Keratinocyte (primary cell): ENCODE results near the gene PRR36. TPM values are rescaled to one million over a fixed set of nuclear protein-coding genes. Genes with fewer than 3 reads are reported as not detected.

ENCODE experiments used
- DNase-seq: peaks from one replicate; pipeline ENCODE4 v3.0.0-alpha.2; 2011; ENCODE audit warnings: low read depth, missing footprints, low spot score
- FAIRE-seq: peaks from 2 replicates; lab custom pipeline; 2011; peaks lifted over from hg19 to GRCh38; lab: Jason Lieb, UNC
- H2AFZ ChIP-seq: 2 replicates; pipeline ENCODE4 v1.6.0; 2012; ENCODE audit warnings: low read length, control low read depth, inconsistent platforms; ENCODE audit not compliant: control insufficient read depth
- H3K27ac ChIP-seq: 2 replicates; pipeline ENCODE4 v1.5.1; 2011; ENCODE audit warnings: low read length; ENCODE audit not compliant: control insufficient read depth, insufficient read depth
- H3K27me3 ChIP-seq: 3 replicates; pipeline ENCODE4 v1.6.0; 2011; ENCODE audit warnings: low read length; ENCODE audit not compliant: control insufficient read depth, insufficient read depth; ENCODE audit errors: extremely low read depth
- H3K36me3 ChIP-seq, 2 experiments: 2 replicates in 1 of 2; 3 replicates in 1 of 2; pipeline ENCODE4 v1.5.1; 2011; ENCODE audit warnings: low read length in 2 of 2, mild to moderate bottlenecking in 1 of 2; ENCODE audit not compliant: control insufficient read depth in 2 of 2, insufficient read depth in 2 of 2; ENCODE audit errors: extremely low read depth in 1 of 2
- H3K4me1 ChIP-seq: 3 replicates; pipeline ENCODE4 v1.5.1; 2011; ENCODE audit warnings: low read length; ENCODE audit not compliant: control insufficient read depth, insufficient read depth; ENCODE audit errors: extremely low read depth
- H3K4me2 ChIP-seq: 3 replicates; pipeline ENCODE4 v1.6.0; 2011; ENCODE audit warnings: low read depth, low read length; ENCODE audit not compliant: control insufficient read depth, insufficient read depth; ENCODE audit errors: extremely low read depth
- H3K4me3 ChIP-seq, 3 experiments: fragments of 200-600 bp in 1 of 3; sonication (generic) in 1 of 3; 2 replicates in 2 of 3; 3 replicates in 1 of 3; pipeline ENCODE4 v1.5.1; 2011 to 2016; ENCODE audit warnings: low read length in 3 of 3, mild to moderate bottlenecking in 3 of 3, control low read depth in 2 of 3, inconsistent platforms in 1 of 3, low read depth in 1 of 3, mixed read lengths in 1 of 3, mixed run types in 1 of 3, moderate library complexity in 1 of 3; ENCODE audit not compliant: control insufficient read depth in 2 of 3, insufficient read depth in 2 of 3; ENCODE audit errors: extremely low read depth in 1 of 3
- H3K79me2 ChIP-seq: 2 replicates; pipeline ENCODE4 v1.6.0; 2012; ENCODE audit warnings: low read length; ENCODE audit not compliant: control insufficient read depth, insufficient read depth
- H3K9ac ChIP-seq: 3 replicates; pipeline ENCODE4 v1.6.0; 2011; ENCODE audit warnings: low read length; ENCODE audit not compliant: control insufficient read depth, insufficient read depth; ENCODE audit errors: extremely low read depth
- H3K9me1 ChIP-seq: 3 replicates; pipeline ENCODE4 v1.6.0; 2011; ENCODE audit warnings: low read length; ENCODE audit not compliant: control insufficient read depth, insufficient read depth; ENCODE audit errors: extremely low read depth
- H3K9me3 ChIP-seq: 2 replicates; pipeline ENCODE4 v1.5.1; 2012; ENCODE audit warnings: low read depth, low read length; ENCODE audit not compliant: control insufficient read depth
- H4K20me1 ChIP-seq: 3 replicates; pipeline ENCODE4 v1.6.0; 2011; ENCODE audit warnings: low read length; ENCODE audit not compliant: control insufficient read depth, insufficient read depth; ENCODE audit errors: extremely low read depth
- CTCF ChIP-seq, 3 experiments: IDR thresholded peaks in 1 of 3; conservative IDR thresholded peaks in 1 of 3; optimal IDR thresholded peaks in 1 of 3; 2 replicates in 2 of 3; 3 replicates in 1 of 3; pipeline versions ENCODE3 to v1.5.1; 2011; ENCODE audit warnings: low read length in 3 of 3, mild to moderate bottlenecking in 3 of 3, moderate library complexity in 2 of 3, control low read depth in 1 of 3, inconsistent platforms in 1 of 3; ENCODE audit not compliant: insufficient read depth in 2 of 3; ENCODE audit errors: extremely low read depth in 1 of 3
- EZH2 ChIP-seq: IDR thresholded peaks from one replicate; pipeline ENCODE4 v1.6.1; 2012; ENCODE audit warnings: inconsistent platforms, mild to moderate bottlenecking, low read length, moderate library complexity
- dilution Hi-C: fragments of 300-500 bp; cut with MboI; formaldehyde crosslinking; loops from one replicate; pipeline ENCODE4 v1.7.0; 2020; ENCODE audit warnings: low sequenced_read_pairs; ENCODE audit not compliant: extremely low pct_ligation_motif_present
- polyA plus RNA-seq, 5 experiments: library from polyadenylated mRNA; depleted of rRNA in 3 of 5; stranded (reverse) in 3 of 5; stranded (forward) in 1 of 5; unstranded in 1 of 5; fragments of >200 nt; gene quantifications; 1 replicate in 1 of 5; 2 replicates in 3 of 5; 3 replicates in 1 of 5; pipeline versions ENCODE4 v1.2.1 to v1.2.3, GENCODE V29; 2011 to 2012; ENCODE audit warnings: missing spikeins in 2 of 5, low read depth in 1 of 5, low replicate concordance in 1 of 5

The PRR36 gene
- polyA plus RNA-seq, 1 donor (not counting 4 experiments of a cell fraction or from before 2014, with no cell fraction given): not detected

- TF ChIP-seq EZH2 (no peak), CTCF (optimal IDR thresholded peaks at IDR 0.05 in 1 of 3, IDR thresholded peaks at IDR 0.05 in 1 of 3, conservative IDR thresholded peaks at IDR 0.05 in 1 of 3; ENCODE audit: extremely low read depth in 1 of 3, insufficient read depth in 2 of 3, low read length in 3 of 3) (no peak)
- dilution Hi-C loops: no loop called here
- H3K27ac ChIP-seq: no peak overlapping the region
Observed at GRCh38 chr19:7819337-7819736, 54.9 kb downstream of the PRR36 start.

GRCh38 chr19:7818806-7819205 lies 55.4 kb downstream of the PRR36 start:
- H4K20me1 ChIP-seq: no peaks in the 10 kb centered on the region
- dilution Hi-C loops: no loop called here
- peaks cover 7% of the 10 kb centered on the region for H3K4me1 ChIP-seq
- no peaks in the 10 kb centered on the region for H3K27me3 ChIP-seq
- no peaks in the 10 kb centered on the region for H3K9me1 ChIP-seq
- H3K4me3 ChIP-seq: no peak overlapping the region
- no peak overlapping the region for H3K9ac ChIP-seq
- DNase-seq: no peak
- no peak for FAIRE-seq
- TF ChIP-seq EZH2 (no peak), CTCF (optimal IDR thresholded peaks at IDR 0.05 in 1 of 3, IDR thresholded peaks at IDR 0.05 in 1 of 3, conservative IDR thresholded peaks at IDR 0.05 in 1 of 3; ENCODE audit: extremely low read depth in 1 of 3, insufficient read depth in 2 of 3, low read length in 3 of 3) (no peak)
- H3K79me2 ChIP-seq: no peaks in the 10 kb centered on the region
- no peak overlapping the region for H2AFZ ChIP-seq
- H3K36me3 ChIP-seq: no peaks in the 10 kb centered on the region
- H3K27ac ChIP-seq: no peak overlapping the region
- H3K4me2 ChIP-seq: no peak overlapping the region
- H3K9me3 ChIP-seq: peaks cover 2% of the 10 kb centered on the region

More at GRCh38 chr19:7819337-7819736, 54.9 kb downstream of the PRR36 start:
- Histone ChIP-seq H3K4me2 (no peak overlapping the region), H4K20me1 (no peaks in the 10 kb centered on the region), H3K9me3 (peaks cover 2% of the 10 kb centered on the region), H3K9ac (no peak overlapping the region), H3K9me1 (no peaks in the 10 kb centered on the region), H3K79me2 (no peaks in the 10 kb centered on the region), H3K36me3 (no peaks in the 10 kb centered on the region), H3K4me1 (peaks cover 7% of the 10 kb centered on the region), H3K27me3 (no peaks in the 10 kb centered on the region), H2AFZ (no peak overlapping the region), H3K4me3 (no peak overlapping the region)
- no peak for DNase-seq
- no peak for FAIRE-seq

Other genes starting within 250 kb of the PRR36 start
- 15.6 to 22.9 TPM (median 17.7 TPM) in 3 replicates for gene XAB2, start 244.8 kb downstream of the PRR36 start, polyA plus RNA-seq
- gene PET100, start 244.6 kb downstream of the PRR36 start, polyA plus RNA-seq: 32.8 to 85.8 TPM (median 51.5 TPM) in 3 replicates
- not detected in 3 replicates for gene PCP2, start 240.7 kb downstream of the PRR36 start, polyA plus RNA-seq
- 58.8 to 88.7 TPM (median 63.6 TPM) in 3 replicates for gene STXBP2, start 237.3 kb downstream of the PRR36 start, polyA plus RNA-seq
- gene RETN, start 205.3 kb downstream of the PRR36 start, polyA plus RNA-seq: not detected in 3 replicates
- gene MCEMP1, start 197.3 kb downstream of the PRR36 start, polyA plus RNA-seq: 0.09 TPM in 1 of 3 replicates, not detected in the others
- gene TRAPPC5, start 193.6 kb downstream of the PRR36 start, polyA plus RNA-seq: 27.7 to 141 TPM (median 54.8 TPM) in 3 replicates
- 0.14 TPM in 1 of 3 replicates, not detected in the others for gene FCER2, start 172.3 kb downstream of the PRR36 start, polyA plus RNA-seq
- not detected in 3 replicates for gene CLEC4G, start 142.3 kb downstream of the PRR36 start, polyA plus RNA-seq
- gene CD209, start 126.9 kb downstream of the PRR36 start, polyA plus RNA-seq: not detected in 3 replicates
- gene CLEC4M, start 111.1 kb downstream of the PRR36 start, polyA plus RNA-seq: 0.03 TPM in 1 of 3 replicates, not detected in the others
- gene EVI5L, start 44.2 kb downstream of the PRR36 start, polyA plus RNA-seq: 7.5 to 14.8 TPM (median 8.5 TPM) in 3 replicates
- gene LRRC8E, start 14.1 kb upstream of the PRR36 start, polyA plus RNA-seq: 11.5 to 22.2 TPM (median 13.5 TPM) in 3 replicates
- gene MAP2K7, start 29.5 kb upstream of the PRR36 start, polyA plus RNA-seq: 8.4 to 11.7 TPM (median 10.9 TPM) in 3 replicates
- 0.28 to 0.72 TPM (median 0.68 TPM) in 3 replicates for gene TGFBR3L, start 40.4 kb upstream of the PRR36 start, polyA plus RNA-seq
- gene SNAPC2, start 45.9 kb upstream of the PRR36 start, polyA plus RNA-seq: 10.7 to 15.5 TPM (median 10.8 TPM) in 3 replicates
- gene CTXN1, start 51.7 kb upstream of the PRR36 start, polyA plus RNA-seq: 0.41 to 2.1 TPM (median 1.5 TPM) in 3 replicates
- gene TIMM44, start 69.3 kb upstream of the PRR36 start, polyA plus RNA-seq: 32.4 to 37.1 TPM (median 34.8 TPM) in 3 replicates
- gene ELAVL1, start 131.3 kb upstream of the PRR36 start, polyA plus RNA-seq: 32.6 to 96.8 TPM (median 46.9 TPM) in 3 replicates
- gene CCL25, start 178.4 kb upstream of the PRR36 start, polyA plus RNA-seq: not detected in 3 replicates